Activated T-cell treated with anti-CD3 and anti-CD28 coated beads, Interleukin-2, amount 50 U/mL, for 1 hour (primary cell): Measurements from ENCODE around the gene FANCL.
"Not testable (repeated sequence)": the region's sequence is repeated elsewhere in the genome, so short reads cannot be mapped to it uniquely, and the experiment has no call there.

Experiments
- DNase-seq: peaks from one replicate; pipeline ENCODE4 v3.0.0-alpha.2; 2020

Gene FANCL

GRCh38 chr2:58204195-58204959 is 36.7 kb downstream of the FANCL start:
- no peak for DNase-seq

- no peak for DNase-seq
Measured at GRCh38 chr2:58203018-58203417, 38.1 kb downstream of the FANCL start.

GRCh38 chr2:58202404-58202803 is 38.7 kb downstream of the FANCL start:
- DNase-seq: no peak

DNA sequence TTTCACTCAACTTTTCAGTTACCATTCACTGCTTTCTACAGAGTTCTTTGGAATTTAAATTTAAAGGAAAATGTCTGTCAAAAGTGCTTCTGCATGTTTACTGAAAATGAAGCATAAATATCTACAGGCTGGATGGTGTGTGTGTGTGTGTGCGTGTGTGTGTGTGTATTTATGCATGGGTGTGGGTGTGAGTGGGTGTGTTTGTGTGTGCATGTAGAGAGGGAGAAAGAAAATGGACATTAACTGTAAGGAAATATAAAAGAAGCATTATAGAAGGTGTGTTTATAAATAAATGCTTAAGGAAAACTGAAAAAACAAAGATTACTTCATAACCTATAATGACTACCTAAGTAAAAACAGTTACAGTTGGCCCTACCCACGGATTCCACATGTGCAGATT is 43.2 kb downstream of the FANCL start:
- no peak for DNase-seq

- DNase-seq: no peak
Measured at GRCh38 chr2:58195662-58196061, 45.5 kb downstream of the FANCL start.

- DNase-seq: no peak
Measured at GRCh38 chr2:58194458-58194857, 46.7 kb downstream of the FANCL start.

DNA sequence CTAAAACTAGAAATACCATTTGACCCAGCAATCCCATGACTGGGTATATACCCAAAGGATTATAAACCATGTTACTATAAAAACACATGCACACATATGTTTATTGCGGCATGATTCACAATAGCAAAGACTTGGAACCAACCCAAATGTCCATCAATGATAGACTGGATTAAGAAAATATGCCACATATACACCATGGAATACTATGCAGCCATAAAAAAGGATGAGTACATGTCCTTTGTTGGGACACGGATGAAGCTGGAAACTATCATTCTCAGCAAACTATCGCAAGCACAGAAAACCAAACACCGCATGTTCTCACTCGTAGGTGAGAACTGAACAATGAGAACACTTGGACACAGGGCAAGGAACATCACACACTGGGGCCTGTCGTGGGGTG is 54.1 kb downstream of the FANCL start:
- not testable (repeated sequence) for DNase-seq

DNA sequence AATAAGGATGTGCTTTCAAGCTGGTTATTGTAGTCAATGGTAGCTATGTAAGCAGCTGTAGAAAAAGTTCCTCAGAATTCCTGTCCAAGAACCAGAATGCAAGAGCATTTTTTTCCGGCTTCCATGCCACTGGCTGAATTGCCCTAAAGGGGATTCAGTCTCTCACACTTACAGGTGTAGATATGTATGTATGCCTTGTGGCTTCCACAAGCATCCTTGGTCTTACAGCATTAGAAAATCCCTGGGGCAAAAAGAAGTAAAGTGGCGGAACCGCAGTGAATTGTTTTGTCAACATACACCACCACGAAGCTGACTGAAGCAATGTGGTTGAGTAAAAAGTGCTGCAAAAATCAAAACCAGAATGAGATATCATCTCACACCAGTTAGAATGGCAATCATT is 54.6 kb downstream of the FANCL start:
- no peak for DNase-seq

- DNase-seq: no peak
Measured at GRCh38 chr2:58182527-58182926, 58.6 kb downstream of the FANCL start.

DNA sequence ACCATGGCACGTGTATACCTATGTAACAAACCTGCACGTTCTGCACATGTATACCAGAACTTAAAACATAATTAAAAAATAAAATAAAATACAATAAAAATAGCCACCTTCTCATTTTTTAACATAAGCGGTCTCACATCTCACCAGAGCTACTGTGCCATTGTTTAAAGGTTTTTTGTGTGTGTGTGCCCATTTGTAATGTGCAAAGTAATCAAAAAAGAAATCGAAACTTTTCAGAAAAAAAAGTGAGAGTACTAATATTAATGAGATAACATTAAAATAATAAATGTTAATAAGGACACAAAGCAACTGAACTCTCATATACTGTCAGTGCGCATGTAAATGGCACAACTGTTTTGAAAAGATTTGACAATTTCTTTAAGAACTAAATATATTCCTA is 60.5 kb downstream of the FANCL start:
- DNase-seq: no peak

- not testable (repeated sequence) for DNase-seq
Measured at GRCh38 chr2:58180175-58180574, 61.0 kb downstream of the FANCL start.

- DNase-seq: not testable (repeated sequence)
Measured at GRCh38 chr2:58177187-58177586, 63.9 kb downstream of the FANCL start.

GRCh38 chr2:58171831-58172230 is 69.3 kb downstream of the FANCL start:
- DNase-seq: not testable (repeated sequence)

- not testable (repeated sequence) for DNase-seq
Measured at GRCh38 chr2:58170334-58170933, 70.7 kb downstream of the FANCL start.

- DNase-seq: not testable (repeated sequence)
Measured at GRCh38 chr2:58169845-58170244, 71.3 kb downstream of the FANCL start.

- DNase-seq: not testable (repeated sequence)
Measured at GRCh38 chr2:58168130-58168529, 73.0 kb downstream of the FANCL start.

GRCh38 chr2:58163913-58164312 is 77.2 kb downstream of the FANCL start:
- DNase-seq: no peak

DNA sequence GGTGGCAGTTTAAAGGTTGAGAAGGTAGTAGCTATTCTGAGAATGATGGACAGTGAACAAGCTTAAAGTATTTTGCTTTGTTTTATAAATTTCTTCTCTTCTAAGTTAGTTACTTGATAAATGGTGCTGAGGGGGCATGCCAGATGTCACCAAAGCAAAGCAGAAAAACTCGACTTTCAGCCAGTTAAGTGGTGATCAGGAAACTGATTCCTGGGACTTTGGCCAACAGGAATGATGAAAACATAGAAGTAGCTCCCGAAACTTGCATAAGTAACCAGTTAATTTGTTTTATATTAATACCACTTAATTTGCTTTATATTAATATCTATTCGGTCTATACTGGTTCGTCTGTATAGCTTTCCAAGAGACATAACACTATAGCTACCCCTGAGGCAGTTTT is 82.6 kb downstream of the FANCL start:
- DNase-seq: no peak

DNA sequence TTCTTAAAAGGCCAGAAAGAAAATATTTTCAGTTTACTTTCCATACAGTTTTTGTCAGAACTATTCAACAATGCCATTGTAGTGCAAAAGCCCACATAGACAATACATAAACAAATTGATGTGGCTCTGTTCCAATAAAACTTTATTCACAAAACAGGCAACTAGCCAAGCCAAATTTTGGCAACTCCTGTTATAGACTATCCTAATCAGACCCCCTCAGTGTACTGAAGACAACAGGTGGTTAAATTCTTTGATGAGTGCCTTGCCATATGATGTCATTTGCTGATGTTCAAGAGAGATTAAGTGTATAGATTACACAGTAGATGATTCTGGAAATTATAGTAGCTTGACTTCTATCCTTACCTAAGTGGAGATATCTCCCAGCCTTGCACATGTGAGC is 83.4 kb downstream of the FANCL start:
- DNase-seq: no peak

- DNase-seq: no peak
Measured at GRCh38 chr2:58156780-58157179, 84.3 kb downstream of the FANCL start.

DNA sequence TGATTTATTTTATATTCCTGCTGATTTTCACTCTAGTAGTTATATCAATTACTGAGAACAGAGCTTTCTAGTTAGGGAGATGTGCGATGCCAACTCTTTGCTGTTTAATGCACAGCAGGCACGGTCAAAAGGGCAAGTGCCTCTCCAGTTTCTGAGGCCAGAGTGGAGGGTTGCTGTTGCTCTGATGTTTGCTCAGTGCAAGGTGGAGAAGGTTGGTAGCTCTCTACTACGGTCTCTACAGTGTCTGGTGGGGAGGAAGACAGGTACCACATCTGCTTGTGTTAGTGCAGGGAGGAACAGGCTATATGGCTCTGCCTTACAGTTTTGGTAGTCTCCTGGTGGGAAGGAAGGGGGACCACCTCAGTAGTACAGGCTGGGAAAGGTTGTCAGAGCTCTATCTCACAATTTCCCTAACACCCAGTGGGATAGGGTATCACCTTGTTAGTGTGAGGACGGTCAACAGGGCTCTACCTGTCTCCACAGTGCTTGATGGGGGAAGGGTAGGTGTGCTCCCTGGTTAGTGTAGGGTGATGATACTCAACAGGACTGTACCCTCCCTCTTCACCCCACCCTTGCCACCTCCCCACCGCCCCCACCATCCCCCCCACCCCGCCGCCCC is 85.9 kb downstream of the FANCL start:
- DNase-seq: no peak

- no peak for DNase-seq
Measured at GRCh38 chr2:58146707-58147106, 94.4 kb downstream of the FANCL start.

DNA sequence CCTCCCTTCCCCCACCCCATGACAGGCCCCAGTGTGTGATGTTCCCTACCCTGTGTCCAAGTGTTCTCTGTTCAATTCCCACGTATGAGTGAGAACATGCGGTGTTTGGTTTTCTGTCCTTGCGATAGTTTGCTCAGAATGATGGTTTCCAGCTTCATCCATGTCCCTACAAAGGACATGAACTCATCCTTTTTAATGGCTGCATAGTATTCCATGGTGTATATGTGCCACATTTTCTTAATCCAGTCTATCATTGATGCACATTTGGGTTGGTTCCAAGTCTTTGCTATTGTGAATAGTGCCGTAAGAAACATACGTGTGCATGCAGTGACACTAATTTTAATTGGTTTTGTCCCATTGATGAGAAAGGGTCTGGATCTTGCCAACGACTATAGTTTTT is 95.4 kb downstream of the FANCL start:
- not testable (repeated sequence) for DNase-seq

DNA sequence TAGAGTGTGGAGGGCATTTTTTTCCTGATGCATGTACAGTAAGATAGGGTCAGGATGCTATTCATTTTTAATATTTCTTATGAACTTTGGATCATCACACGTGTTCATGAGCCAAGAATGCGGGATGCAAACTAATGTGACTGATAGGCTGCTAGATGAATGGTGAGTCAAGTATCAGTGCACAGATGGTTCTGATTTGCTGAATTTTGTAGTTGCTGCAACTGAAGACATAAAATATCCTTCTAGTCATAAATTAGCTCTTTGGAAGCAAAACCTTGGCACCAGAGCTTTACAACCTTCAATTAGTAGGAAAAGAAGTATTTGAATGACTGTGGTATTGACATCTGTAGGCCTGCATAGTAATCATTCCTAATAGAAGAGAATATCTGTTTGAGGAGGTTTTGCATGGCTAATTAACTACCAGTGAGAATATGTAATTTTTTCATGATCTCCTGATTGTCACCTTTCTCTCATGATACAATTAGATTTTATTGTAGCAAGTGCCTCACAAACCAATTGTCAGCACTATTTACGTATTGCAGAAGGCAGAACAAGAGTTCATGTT is 100.5 kb downstream of the FANCL start:
- no peak for DNase-seq
